Measurements from ENCODE around the gene XPR1.

DNA sequence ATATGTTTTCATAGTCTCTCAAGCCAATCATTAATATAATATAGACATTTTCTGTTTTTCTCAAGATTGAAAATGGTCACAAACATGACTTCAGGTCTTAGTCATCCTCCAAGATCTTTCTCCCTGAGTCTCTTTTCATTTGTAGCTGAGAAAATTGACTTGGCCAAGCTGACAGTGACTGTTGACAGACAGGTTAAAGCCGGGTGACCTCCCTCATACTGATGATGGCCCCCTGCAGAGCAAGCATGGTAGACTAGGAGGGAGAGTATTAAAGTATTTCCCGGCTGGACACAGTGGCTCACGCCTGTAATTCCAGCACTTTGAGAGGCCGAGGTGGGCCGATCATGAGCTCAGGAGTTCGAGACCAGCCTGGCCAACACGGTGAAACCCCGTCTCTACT lies 274.1 kb downstream of the XPR1 start:
- no peak for TF ChIP-seq POLR2A (IDR thresholded peaks at IDR 0.05)
- TF ChIP-seq, protein P1, sequence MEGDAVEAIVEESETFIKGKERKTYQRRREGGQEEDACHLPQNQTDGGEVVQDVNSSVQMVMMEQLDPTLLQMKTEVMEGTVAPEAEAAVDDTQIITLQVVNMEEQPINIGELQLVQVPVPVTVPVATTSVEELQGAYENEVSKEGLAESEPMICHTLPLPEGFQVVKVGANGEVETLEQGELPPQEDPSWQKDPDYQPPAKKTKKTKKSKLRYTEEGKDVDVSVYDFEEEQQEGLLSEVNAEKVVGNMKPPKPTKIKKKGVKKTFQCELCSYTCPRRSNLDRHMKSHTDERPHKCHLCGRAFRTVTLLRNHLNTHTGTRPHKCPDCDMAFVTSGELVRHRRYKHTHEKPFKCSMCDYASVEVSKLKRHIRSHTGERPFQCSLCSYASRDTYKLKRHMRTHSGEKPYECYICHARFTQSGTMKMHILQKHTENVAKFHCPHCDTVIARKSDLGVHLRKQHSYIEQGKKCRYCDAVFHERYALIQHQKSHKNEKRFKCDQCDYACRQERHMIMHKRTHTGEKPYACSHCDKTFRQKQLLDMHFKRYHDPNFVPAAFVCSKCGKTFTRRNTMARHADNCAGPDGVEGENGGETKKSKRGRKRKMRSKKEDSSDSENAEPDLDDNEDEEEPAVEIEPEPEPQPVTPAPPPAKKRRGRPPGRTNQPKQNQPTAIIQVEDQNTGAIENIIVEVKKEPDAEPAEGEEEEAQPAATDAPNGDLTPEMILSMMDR (IDR thresholded peaks at IDR 0.05): no peak
